H9 (cell line): ENCODE results near the gene OR5D16. TPM values are rescaled to one million over a fixed set of nuclear protein-coding genes. Genes with fewer than 3 reads are reported as not detected.

Experiments used
- DNase-seq: peaks from one replicate; pipeline ENCODE4 v3.0.0-alpha.2; 2017
- H2AFZ ChIP-seq: one replicate; pipeline ENCODE4 v1.6.1; 2013; ENCODE audit warnings: mild to moderate bottlenecking, low read length, control low read depth, moderate library complexity
- H2AK5ac ChIP-seq: 2 replicates; pipeline ENCODE4 v1.6.1; 2013; ENCODE audit warnings: low read length, control low read depth, mixed read lengths; ENCODE audit not compliant: insufficient read length
- H2BK120ac ChIP-seq: one replicate; pipeline ENCODE4 v1.6.1; 2013; ENCODE audit warnings: low read depth, mild to moderate bottlenecking, low read length, control low read depth, inconsistent platforms; ENCODE audit not compliant: poor library complexity, severe bottlenecking
- H2BK12ac ChIP-seq: 2 replicates; pipeline ENCODE4 v1.6.1; 2013; ENCODE audit warnings: low read length, control low read depth, mixed read lengths, low read depth; ENCODE audit not compliant: insufficient read length
- H2BK15ac ChIP-seq: 2 replicates; pipeline ENCODE4 v1.6.1; 2013; ENCODE audit warnings: low read depth, low read length, control low read depth
- H2BK20ac ChIP-seq: one replicate; pipeline ENCODE4 v1.6.1; 2013; ENCODE audit warnings: low read depth, mild to moderate bottlenecking, low read length, control low read depth, inconsistent platforms; ENCODE audit not compliant: poor library complexity, severe bottlenecking
- H2BK5ac ChIP-seq: 2 replicates; pipeline ENCODE4 v1.6.1; 2013; ENCODE audit warnings: low read length, control low read depth, mixed read lengths; ENCODE audit not compliant: insufficient read length
- H3K14ac ChIP-seq: 2 replicates; pipeline ENCODE4 v1.6.1; 2013; ENCODE audit warnings: low read length, control low read depth; ENCODE audit not compliant: insufficient read depth
- H3K18ac ChIP-seq: 2 replicates; pipeline ENCODE4 v1.6.1; 2013; ENCODE audit warnings: low read depth, mild to moderate bottlenecking, mixed read lengths, low read length, control low read depth; ENCODE audit not compliant: insufficient read length
- H3K23ac ChIP-seq: 2 replicates; pipeline ENCODE4 v1.6.1; 2013; ENCODE audit warnings: low read length, control low read depth, mixed read lengths, low read depth; ENCODE audit not compliant: insufficient read length
- H3K23me2 ChIP-seq: 2 replicates; pipeline ENCODE4 v1.6.1; 2013; ENCODE audit warnings: low read depth, mild to moderate bottlenecking, mixed read lengths, low read length, control low read depth; ENCODE audit not compliant: insufficient read length, poor library complexity, severe bottlenecking
- H3K27ac ChIP-seq: 2 replicates; pipeline ENCODE4 v1.5.1; 2013; ENCODE audit warnings: low read length, control low read depth, mixed read lengths, low read depth; ENCODE audit not compliant: insufficient read length
- H3K27me3 ChIP-seq: 2 replicates; pipeline ENCODE4 v1.6.1; 2013; ENCODE audit warnings: low read length, control low read depth, inconsistent platforms; ENCODE audit not compliant: insufficient read depth
- H3K4ac ChIP-seq: 2 replicates; pipeline ENCODE4 v1.6.1; 2013; ENCODE audit warnings: low read depth, mild to moderate bottlenecking, control low read depth, inconsistent platforms, low read length, moderate library complexity
- H3K4me1 ChIP-seq: 2 replicates; pipeline ENCODE4 v1.6.1; 2013; ENCODE audit warnings: low read length, control low read depth, inconsistent platforms; ENCODE audit not compliant: insufficient read depth
- H3K4me2 ChIP-seq: 2 replicates; pipeline ENCODE4 v1.6.1; 2013; ENCODE audit warnings: low read length, control low read depth, mixed read lengths; ENCODE audit not compliant: insufficient read length, insufficient read depth
- H3K56ac ChIP-seq: 2 replicates; pipeline ENCODE4 v1.6.1; 2013; ENCODE audit warnings: low read depth, mild to moderate bottlenecking, mixed read lengths, low read length, control low read depth; ENCODE audit not compliant: insufficient read length
- H3K79me1 ChIP-seq: 2 replicates; pipeline ENCODE4 v1.6.1; 2013; ENCODE audit warnings: low read depth, mild to moderate bottlenecking, moderate library complexity, low read length, control low read depth, inconsistent platforms; ENCODE audit not compliant: insufficient read depth, poor library complexity, severe bottlenecking
- H3K79me2 ChIP-seq: 2 replicates; pipeline ENCODE4 v1.6.1; 2013; ENCODE audit warnings: low read length, control low read depth, inconsistent platforms; ENCODE audit not compliant: insufficient read depth
- H3K9ac ChIP-seq: 2 replicates; pipeline ENCODE4 v1.6.1; 2013; ENCODE audit warnings: low read length, control low read depth, mixed read lengths; ENCODE audit not compliant: insufficient read length; ENCODE audit errors: extremely low read depth
- H3K9me3 ChIP-seq: one replicate; pipeline ENCODE4 v1.6.1; 2013; ENCODE audit warnings: low read depth, low read length, inconsistent platforms; ENCODE audit not compliant: control insufficient read depth
- H3T11ph ChIP-seq: one replicate; pipeline ENCODE4 v1.6.1; 2013; ENCODE audit warnings: mild to moderate bottlenecking, low read length, control low read depth, inconsistent platforms
- H4K20me1 ChIP-seq: one replicate; pipeline ENCODE4 v1.6.1; 2013; ENCODE audit not compliant: control insufficient read depth, insufficient read length, insufficient read depth
- H4K5ac ChIP-seq: 2 replicates; pipeline ENCODE4 v1.6.1; 2013; ENCODE audit warnings: low read depth, mild to moderate bottlenecking, mixed read lengths, low read length, control low read depth; ENCODE audit not compliant: insufficient read length
- H4K8ac ChIP-seq: replicated peaks from 2 replicates; pipeline ENCODE4 v1.6.1; 2013; ENCODE audit warnings: low read length, control low read depth, mixed read lengths, low read depth; ENCODE audit not compliant: insufficient read length
- H4K91ac ChIP-seq: 2 replicates; pipeline ENCODE4 v1.6.1; 2013; ENCODE audit warnings: low read depth, mild to moderate bottlenecking, moderate library complexity, mixed read lengths, low read length, control low read depth; ENCODE audit not compliant: insufficient read length
- H3K27ac Mint-ChIP-seq, 3 experiments: 2 replicates in 2 of 3; 3 replicates in 1 of 3; pipeline ENCODE4 v1.8.0; 2020 to 2021; ENCODE audit warnings: mixed read lengths in 3 of 3, mild to moderate bottlenecking in 1 of 3, moderate library complexity in 1 of 3
- H3K27me3 Mint-ChIP-seq: 2 replicates; pipeline ENCODE4 v1.8.0; 2021; ENCODE audit warnings: low read depth, mild to moderate bottlenecking, moderate library complexity, mixed read lengths
- H3K36me3 Mint-ChIP-seq, 3 experiments: 2 replicates in 2 of 3; 3 replicates in 1 of 3; pipeline ENCODE4 v1.8.0; 2020 to 2021; ENCODE audit warnings: low read depth in 3 of 3, mixed read lengths in 3 of 3; ENCODE audit not compliant: insufficient read depth in 1 of 3
- H3K4me1 Mint-ChIP-seq, 2 experiments: 2 replicates each; pipeline ENCODE4 v1.8.0; 2020; ENCODE audit warnings: mixed read lengths in 2 of 2
- H3K4me3 Mint-ChIP-seq, 2 experiments: 2 replicates in 1 of 2; 3 replicates in 1 of 2; pipeline ENCODE4 v1.8.0; 2020 to 2021; ENCODE audit warnings: mild to moderate bottlenecking in 2 of 2, mixed read lengths in 2 of 2, moderate library complexity in 1 of 2
- H3K9me3 Mint-ChIP-seq, 2 experiments: 2 replicates in 1 of 2; 3 replicates in 1 of 2; pipeline ENCODE4 v1.8.0; 2020; ENCODE audit warnings: mild to moderate bottlenecking in 2 of 2, mixed read lengths in 2 of 2, moderate library complexity in 1 of 2
- CTCF ChIP-seq: fragments of 200-600 bp; sonication (generic); conservative IDR thresholded peaks from 3 replicates; pipeline ENCODE4 v1.8.0; 2021; ENCODE audit warnings: antibody characterized with exemption, mild to moderate bottlenecking
- WGBS: extraction: QIAGEN DNeasy Blood & Tissue Kit; methylation state at CpG from one replicate; pipeline ENCODE4 v1.1.7; 2013; ENCODE audit warnings: missing lambda C conversion rate, low lambda C conversion rate, mixed read lengths; ENCODE audit not compliant: insufficient read length; ENCODE audit errors: extremely low coverage; 5-methylcytosine and 5-hydroxymethylcytosine counted together
- total RNA-seq: library from RNA; stranded (reverse); gene quantifications from 2 replicates; pipeline ENCODE4 v1.2.1, GENCODE V29; 2021

OR5D16 gene
- total RNA-seq, 1 experiment from 2014 or later, result not detected

- H2BK12ac ChIP-seq, result no peak overlapping the region
- no peak overlapping the region for H3K14ac ChIP-seq
- no peak overlapping the region for H4K5ac ChIP-seq
- TF ChIP-seq CTCF, result no peak
- no peak overlapping the region for H2BK120ac ChIP-seq
- no peak overlapping the region for H3K4ac ChIP-seq
- DNase-seq, result no peak
- no peak overlapping the region for H3T11ph ChIP-seq
- no peak overlapping the region for H3K4me3 Mint-ChIP-seq
- H3K79me2 ChIP-seq, result no peaks in the 10 kb centered on the region
- H3K23me2 ChIP-seq, result no peaks in the 10 kb centered on the region
- no peak overlapping the region for H4K8ac ChIP-seq
- H3K79me1 ChIP-seq, result no peaks in the 10 kb centered on the region
- no peak overlapping the region for H2BK15ac ChIP-seq
- H3K23ac ChIP-seq, result no peak overlapping the region
- H2AFZ ChIP-seq, result no peak overlapping the region
- no peaks in the 10 kb centered on the region for H3K4me1 Mint-ChIP-seq
- H3K27me3 ChIP-seq, result no peaks in the 10 kb centered on the region
- no peak overlapping the region for H2AK5ac ChIP-seq
- no peak overlapping the region for H3K4me2 ChIP-seq
- H3K36me3 Mint-ChIP-seq, result peaks cover 10 to 38% (median 14%) of the 10 kb centered on the region in 3 experiments; a peak in 5 of 7 replicates
- H3K56ac ChIP-seq, result no peak overlapping the region
- peaks cover 74% of the 10 kb centered on the region for H3K9me3 ChIP-seq
- no peaks in the 10 kb centered on the region; the same call in 1 of the 2 replicates for H3K27me3 Mint-ChIP-seq
- H2BK20ac ChIP-seq, result no peak overlapping the region
- no peak overlapping the region for H4K91ac ChIP-seq
- no peak overlapping the region for H3K9ac ChIP-seq
- no peak overlapping the region for H3K18ac ChIP-seq
- peaks cover 81 to 85% of the 10 kb centered on the region in 2 experiments for H3K9me3 Mint-ChIP-seq
- H4K20me1 ChIP-seq, result no peaks in the 10 kb centered on the region
- H3K4me1 ChIP-seq, result no peaks in the 10 kb centered on the region
- no peak overlapping the region for H3K27ac ChIP-seq
- no peak overlapping the region for H2BK5ac ChIP-seq
- no peak overlapping the region for H3K27ac Mint-ChIP-seq
- no CpG with 5 or more reads among the region's 1 CpG for WGBS
Measured at GRCh38 chr11:55806248-55806647, 32.3 kb upstream of the OR5D16 start.
